Measurements from ENCODE around the gene IMMP2L. TPM values are rescaled to one million over a fixed set of nuclear protein-coding genes. Genes with fewer than 3 reads are reported as not detected.

IMMP2L gene
- total RNA-seq, 2 donors from 2014 or later, result 7.3 to 7.7 TPM

DNA sequence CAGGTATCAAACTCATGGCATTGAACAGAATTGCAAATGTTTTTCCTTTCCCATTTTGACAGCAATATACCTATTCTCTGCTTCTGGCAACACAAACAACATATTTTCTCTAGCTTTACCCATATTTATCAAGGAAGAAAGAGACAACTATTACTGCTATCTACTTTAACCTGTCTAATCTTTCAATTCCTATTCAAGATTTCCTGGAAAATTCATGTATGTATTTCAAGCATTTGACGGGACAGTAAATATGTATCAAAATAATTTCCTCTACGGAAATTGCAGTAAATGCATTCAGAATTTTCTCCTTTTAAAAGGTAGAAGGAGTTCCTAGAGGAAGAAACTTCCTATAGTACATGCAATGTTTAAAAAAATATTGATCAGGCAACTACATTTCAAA, 650.7 kb downstream of the IMMP2L start:
- no peak for TF ChIP-seq CTCF (IDR thresholded peaks at IDR 0.05)
- no peaks in the 10 kb centered on the region for H3K9me3 ChIP-seq
- H3K27ac ChIP-seq, result no peak overlapping the region
- no peak overlapping the region for H3K4me3 ChIP-seq
- no peak for DNase-seq (ENCODE audit: low spot score)
- no peaks in the 10 kb centered on the region for H3K27me3 ChIP-seq
- no peaks in the 10 kb centered on the region for H3K4me1 ChIP-seq
- H3K36me3 ChIP-seq, result no peaks in the 10 kb centered on the region

DNA sequence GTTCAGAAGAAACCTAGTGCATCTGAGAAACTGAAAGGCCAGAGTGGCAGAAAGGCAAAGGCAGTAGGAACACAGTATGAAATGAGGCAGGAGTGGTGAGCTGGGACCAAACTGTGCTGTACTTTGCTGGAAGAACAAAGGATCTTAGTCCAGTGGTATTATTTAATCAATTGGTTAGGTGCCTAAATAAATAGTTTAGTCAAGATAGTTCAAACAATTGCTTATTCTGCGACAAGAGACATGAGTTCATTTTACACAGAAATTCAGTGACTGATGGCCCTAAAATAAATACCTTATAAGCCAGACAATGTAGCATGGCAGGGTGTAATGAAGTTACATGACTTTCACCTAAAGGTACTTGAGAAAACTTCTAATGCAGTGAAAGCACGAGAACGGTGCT, 653.2 kb downstream of the IMMP2L start:
- DNase-seq (ENCODE audit: low spot score), result no peak
- no peaks in the 10 kb centered on the region for H3K36me3 ChIP-seq
- H3K27me3 ChIP-seq, result no peaks in the 10 kb centered on the region
- TF ChIP-seq CTCF (IDR thresholded peaks at IDR 0.05), result no peak
- no peak overlapping the region for H3K4me3 ChIP-seq
- H3K9me3 ChIP-seq, result no peaks in the 10 kb centered on the region
- no peaks in the 10 kb centered on the region for H3K4me1 ChIP-seq
- no peak overlapping the region for H3K27ac ChIP-seq

- H3K4me3 ChIP-seq, result no peak overlapping the region
- no peaks in the 10 kb centered on the region for H3K9me3 ChIP-seq
- no peak for DNase-seq (ENCODE audit: low spot score)
- no peaks in the 10 kb centered on the region for H3K27me3 ChIP-seq
- no peak for TF ChIP-seq CTCF (IDR thresholded peaks at IDR 0.05)
- H3K4me1 ChIP-seq, result no peaks in the 10 kb centered on the region
- H3K27ac ChIP-seq, result no peak overlapping the region
- no peaks in the 10 kb centered on the region for H3K36me3 ChIP-seq
Measured at GRCh38 chr7:110905773-110906566, 656.3 kb downstream of the IMMP2L start.

GRCh38 chr7:110898516-110898915, 663.8 kb downstream of the IMMP2L start:
- Histone ChIP-seq H3K27me3 (no peaks in the 10 kb centered on the region), H3K4me3 (no peak overlapping the region), H3K27ac (no peak overlapping the region), H3K9me3 (peaks cover 0 to 5% of the 10 kb centered on the region in 2 donors), H3K36me3 (no peaks in the 10 kb centered on the region), H3K4me1 (no peaks in the 10 kb centered on the region)
- DNase-seq (ENCODE audit: low spot score), result no peak
- no peak for TF ChIP-seq CTCF (IDR thresholded peaks at IDR 0.05)

DNA sequence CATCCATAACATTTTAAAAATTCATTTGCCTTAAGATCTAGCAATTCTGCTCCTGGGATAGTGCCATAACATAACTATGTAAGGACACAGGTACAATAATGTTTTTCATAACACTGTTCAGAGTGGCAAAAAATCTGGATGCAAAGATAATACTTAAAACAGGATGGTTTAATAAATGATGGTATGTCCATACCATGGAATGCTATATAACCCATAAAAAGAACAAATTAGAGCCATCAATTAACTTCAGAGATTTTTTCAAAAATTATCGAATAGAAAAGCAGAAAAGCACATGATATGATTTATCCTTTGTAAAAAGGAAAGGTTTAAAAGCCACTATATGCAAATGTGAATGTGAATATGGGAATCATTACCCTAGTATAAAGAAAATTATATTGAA, 664.8 kb downstream of the IMMP2L start:
- TF ChIP-seq CTCF (IDR thresholded peaks at IDR 0.05), result no peak
- H3K27me3 ChIP-seq, result no peaks in the 10 kb centered on the region

DNA sequence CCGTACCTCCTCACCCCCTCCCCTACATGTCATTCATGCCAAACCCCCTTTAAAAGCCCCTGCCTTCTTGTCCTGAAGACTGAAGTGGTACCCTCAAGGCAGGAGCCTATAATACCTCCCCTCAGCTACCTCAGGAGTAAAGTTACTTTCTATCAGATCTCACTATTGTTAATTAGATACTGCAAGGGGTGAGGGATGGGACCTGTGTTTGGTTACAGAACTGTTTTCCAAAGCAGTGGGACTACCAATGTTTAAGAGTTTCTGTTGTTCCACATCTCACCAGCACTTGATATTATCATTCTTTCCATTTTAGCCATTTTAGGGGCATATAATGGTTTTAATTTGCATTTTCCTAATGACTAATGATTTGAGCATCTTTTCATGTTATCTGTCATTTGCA, 668.2 kb downstream of the IMMP2L start:
- TF ChIP-seq CTCF (IDR thresholded peaks at IDR 0.05), result no peak
- no peak overlapping the region for H3K4me3 ChIP-seq
- H3K9me3 ChIP-seq, result peaks cover 0 to 5% of the 10 kb centered on the region in 2 donors
- no peak overlapping the region for H3K27ac ChIP-seq
- H3K36me3 ChIP-seq, result no peaks in the 10 kb centered on the region
- H3K4me1 ChIP-seq, result no peaks in the 10 kb centered on the region
- H3K27me3 ChIP-seq, result no peaks in the 10 kb centered on the region
- no peak for DNase-seq (ENCODE audit: low spot score)

More for the DNA sequence above, 664.8 kb downstream of the IMMP2L start:
- Histone ChIP-seq H3K27ac (no peak overlapping the region), H3K36me3 (no peaks in the 10 kb centered on the region), H3K9me3 (peaks cover 0 to 5% of the 10 kb centered on the region in 2 donors), H3K4me1 (no peaks in the 10 kb centered on the region), H3K4me3 (no peak overlapping the region)
- no peak for DNase-seq (ENCODE audit: low spot score)

Data from right atrium auricular region (tissue), 2 donors.